Measurements from ENCODE around the gene BRICD5.
"Not testable (repeated sequence)": the region's sequence is repeated elsewhere in the genome, so short reads cannot be mapped to it uniquely, and the experiment has no call there.

The BRICD5 gene

DNA sequence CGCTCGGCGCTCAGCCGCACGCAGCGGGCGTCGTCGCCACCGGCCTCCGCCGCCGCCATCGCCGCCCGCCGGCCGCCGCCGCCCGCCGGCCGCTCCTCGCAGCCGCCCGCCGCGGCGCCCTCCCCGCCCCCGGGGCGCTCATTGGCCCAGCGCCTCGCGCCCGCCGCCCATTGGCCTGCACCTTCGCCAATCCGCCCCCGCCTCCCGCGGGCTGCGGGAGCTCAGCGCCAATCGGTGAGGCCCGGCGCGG lies 4.0 kb upstream of the BRICD5 start, which contains the start of gene PGP:
Gene PGP (minus strand): TSS at position 122 of the 250 bp plus-strand sequence. CDS start 63 bp downstream, at position 59.
- DNase-seq, result no peak

DNA sequence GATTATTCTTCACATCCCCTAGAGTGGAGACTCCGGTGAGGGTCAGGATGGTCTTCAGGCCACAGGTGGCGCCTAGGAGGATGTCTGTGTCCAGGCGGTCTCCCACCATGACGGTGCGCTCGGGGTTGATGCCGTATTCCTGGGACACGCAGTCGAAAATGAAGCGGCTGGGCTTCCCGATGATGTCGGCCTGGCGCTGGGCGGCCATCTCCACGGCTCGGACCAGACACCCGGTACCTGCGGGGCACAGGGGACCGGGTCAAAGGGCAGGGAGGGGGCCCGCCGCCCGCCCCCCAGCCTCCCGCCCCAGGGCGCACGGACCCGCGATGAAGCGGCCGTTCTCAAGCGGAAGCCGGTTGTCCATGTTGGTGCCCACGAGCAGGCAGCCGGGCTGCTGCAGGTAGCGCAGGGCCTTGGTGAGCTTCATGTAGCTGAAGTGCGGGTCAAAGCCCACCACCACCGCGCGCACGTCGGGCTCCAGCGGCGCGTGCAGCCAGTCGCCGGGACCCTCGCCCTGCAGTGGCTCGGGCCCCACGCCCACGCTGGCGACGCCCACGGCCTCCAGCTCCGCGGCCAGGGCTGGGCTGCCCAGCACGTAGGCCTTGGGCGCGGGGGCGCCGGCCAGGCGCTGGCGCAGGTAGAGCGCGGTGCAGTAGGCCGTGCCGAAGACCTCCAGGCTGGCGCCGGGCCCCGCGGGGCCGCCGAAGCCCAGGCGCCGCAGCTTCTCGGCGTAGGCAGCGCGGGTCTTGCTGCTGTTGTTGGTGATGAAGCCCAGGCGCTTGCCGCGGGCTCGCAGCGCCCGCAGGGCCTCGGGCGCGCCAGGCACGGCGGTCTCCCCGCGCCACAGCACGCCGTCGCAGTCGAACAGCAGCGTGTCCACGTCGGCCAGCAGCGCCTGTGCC lies 3.4 kb upstream of the BRICD5 start:
- no peak for DNase-seq

DNA sequence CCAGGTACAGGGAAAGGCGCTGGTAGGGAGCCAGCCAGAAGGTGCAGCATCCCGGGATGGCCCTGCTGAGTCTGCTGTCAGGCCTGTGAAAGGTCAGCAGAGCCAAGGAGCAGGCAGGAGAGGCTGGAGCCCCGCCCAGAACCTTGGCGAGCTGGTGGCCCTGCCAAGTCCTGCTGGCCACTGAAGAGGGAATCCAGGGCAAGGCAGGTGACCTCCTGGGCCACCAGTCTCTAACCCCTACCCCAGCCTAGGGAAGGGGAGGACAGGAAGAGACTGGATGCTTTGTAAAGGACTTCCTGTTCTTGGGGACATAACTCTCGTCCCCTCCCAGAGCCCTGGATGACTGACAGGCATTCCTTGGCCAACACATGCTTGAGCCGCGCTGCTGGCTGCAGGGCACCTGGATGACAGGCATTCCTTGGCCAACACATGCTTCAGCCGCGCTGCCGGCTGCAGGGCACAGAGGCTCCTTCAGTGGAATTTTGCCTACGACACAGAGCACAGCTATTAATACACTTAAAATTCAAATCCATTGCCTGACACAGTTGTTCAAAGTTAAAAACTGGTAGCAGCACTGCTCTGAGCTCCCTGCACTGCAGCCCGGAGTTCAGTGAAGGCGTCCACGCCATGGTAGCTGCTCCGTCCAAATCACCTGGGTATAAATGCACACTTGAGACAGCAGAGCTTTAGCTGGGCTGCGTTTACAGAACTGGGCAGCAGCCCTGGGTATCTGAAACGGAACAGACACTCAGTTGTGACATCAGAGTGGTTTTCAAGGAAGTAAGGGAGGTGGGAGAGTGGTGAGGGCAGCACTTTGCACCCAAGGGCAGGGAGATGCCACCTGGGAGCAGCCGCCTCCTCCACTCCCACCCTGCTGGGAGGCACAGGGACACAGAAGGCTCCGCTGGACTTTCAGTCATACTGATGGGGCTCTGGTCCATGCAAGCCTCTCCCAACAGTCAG lies 2.0 kb upstream of the BRICD5 start:
- no peak for DNase-seq

DNA sequence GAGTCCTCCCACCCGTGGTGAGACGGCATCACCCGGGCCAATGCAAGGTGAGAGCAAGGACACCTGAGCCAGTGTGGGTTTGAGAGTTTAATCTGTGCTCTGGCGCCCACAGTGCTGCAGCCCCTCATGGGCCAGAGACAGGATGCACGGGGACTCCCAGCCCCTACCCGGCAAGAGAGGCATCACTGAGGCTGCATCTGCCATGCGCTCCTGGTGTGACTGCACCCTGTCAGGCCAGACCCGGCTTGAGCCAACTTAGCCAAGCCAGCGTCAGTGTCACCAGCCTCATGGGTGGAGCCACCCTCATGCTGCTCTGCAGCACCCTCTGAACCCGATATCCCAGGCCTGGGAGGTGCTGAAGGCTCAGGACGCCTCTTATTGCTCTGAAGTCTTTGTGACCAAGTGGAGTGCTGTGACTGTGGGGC lies 1.3 kb upstream of the BRICD5 start:
- no peak for DNase-seq

GRCh38 chr16:2210009-2210332 lies 692 bp downstream of the BRICD5 start:
- no peak for DNase-seq

GRCh38 chr16:2209258-2210008 lies 1.2 kb downstream of the BRICD5 start:
- no peak for DNase-seq

- DNase-seq, result no peak
Measured at GRCh38 chr16:2208772-2209171, 1.9 kb downstream of the BRICD5 start.

DNA sequence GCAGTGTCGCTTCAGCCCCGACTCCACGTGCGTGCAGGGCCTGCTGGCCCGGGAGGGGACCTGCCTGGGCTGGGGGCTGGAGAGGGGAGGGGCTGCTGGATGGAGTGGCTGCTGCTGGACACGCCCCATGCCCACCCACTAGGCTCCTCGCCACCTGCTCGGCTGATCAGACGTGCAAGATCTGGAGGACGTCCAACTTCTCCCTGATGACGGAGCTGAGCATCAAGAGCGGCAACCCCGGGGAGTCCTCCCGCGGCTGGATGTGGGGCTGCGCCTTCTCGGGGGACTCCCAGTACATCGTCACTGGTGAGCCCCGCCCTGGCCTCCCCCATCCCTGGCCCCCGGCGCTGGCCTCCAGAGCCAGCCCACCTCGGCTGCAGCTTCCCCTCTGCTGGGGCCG lies 2.4 kb downstream of the BRICD5 start:
- no peak for DNase-seq

DNA sequence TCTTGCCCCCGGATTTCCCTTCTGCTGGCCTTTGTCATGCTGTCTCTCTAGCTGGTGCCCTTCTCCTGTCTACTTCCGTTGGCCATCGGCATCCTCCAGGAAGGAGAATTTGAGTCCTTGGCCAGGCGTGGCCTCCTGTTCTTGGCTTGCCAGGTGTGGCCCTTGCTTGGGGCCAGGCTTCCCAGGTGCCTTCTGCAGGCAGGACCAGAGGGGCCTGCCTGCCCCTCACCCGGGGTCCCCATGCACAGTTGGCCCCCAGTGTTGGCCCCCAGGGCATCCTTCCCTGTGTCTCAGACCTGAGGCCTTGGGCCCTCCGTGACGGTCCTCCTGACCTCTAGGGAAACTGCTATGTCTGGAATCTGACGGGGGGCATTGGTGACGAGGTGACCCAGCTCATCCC lies 2.8 kb downstream of the BRICD5 start:
- no peak for DNase-seq

DNA sequence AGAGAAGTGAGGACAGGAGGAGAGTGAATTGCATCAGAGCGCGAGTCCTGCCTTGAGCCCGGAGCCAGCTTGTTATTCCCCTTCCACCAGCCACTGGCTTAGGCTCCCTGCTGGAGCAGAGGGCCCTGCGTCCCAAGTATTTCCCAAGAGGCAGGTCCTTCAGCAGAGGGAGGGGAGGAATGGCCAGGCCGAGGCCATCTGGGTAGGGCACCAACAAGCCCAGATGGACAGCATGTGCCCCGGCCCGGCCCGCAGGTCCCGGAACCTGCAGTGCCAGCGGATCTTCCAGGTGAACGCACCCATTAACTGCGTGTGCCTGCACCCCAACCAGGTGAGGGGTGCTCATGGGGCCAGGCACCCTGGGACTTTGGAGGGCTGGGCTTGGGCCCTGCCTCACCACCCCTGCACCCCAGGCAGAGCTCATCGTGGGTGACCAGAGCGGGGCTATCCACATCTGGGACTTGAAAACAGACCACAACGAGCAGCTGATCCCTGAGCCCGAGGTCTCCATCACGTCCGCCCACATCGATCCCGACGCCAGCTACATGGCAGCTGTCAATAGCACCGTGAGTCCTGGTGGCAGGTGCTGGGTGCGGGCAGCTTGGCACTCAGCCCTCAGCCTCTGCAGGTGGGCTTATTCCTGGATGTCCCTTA lies 3.8 kb downstream of the BRICD5 start:
- no peak for DNase-seq

- DNase-seq, result no peak
Measured at GRCh38 chr16:2206420-2206779, 4.3 kb downstream of the BRICD5 start.

DNA sequence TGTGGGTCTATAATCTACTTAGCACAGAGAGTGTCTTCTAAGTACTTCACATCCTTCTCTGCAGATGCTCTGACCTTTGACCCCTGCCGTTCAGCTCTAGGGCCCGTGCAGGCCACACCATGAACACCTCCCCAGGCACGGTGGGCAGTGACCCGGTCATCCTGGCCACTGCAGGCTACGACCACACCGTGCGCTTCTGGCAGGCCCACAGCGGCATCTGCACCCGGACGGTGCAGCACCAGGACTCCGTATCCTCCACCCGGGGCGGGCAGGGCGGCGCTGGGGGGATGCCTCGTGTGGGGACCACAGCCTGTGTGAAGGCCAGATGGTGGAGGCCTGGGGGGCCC lies 4.7 kb downstream of the BRICD5 start:
- DNase-seq, result no peak

DNA sequence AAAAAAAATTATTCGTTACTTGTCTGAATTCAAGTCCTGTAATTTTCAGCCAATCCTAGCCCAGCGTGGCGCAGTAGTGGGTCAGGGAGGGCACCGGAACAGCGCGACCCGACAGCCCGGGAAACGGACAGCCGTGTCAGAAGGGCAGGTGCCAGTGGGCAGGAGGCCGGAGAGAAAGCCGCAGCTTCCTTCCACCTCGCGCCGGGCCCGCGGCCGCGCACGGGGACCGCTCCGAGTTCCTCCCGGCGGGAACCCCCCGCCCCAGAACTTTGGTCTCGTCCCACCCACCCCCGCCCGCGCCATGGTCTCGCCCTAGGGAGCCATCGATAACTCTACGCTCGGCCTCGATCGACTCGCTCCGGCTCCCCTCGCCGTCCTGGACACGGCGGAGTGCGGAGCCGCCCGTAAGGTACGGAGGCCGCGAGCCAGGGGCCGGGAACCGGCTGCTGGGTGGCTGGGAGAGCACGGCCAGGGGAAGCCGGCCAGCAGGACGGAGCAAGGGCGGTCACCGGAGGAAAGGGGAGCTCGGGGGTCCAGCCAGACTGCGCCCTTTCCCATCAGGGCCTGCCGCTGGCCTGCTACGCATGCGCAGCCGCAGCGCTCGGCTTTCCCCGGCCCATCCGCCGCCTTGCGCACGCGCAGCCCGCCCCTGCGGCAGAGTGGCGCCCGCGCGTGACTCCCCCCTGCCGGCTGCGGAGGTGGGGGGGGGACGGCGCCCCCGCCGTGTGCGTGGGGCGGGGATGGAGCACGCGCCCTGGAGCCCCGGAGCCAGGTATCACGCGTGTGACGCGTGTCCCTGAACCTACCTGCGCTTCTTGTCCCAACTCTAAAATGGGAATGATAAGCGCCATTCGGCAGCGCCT lies 5.3 kb downstream of the BRICD5 start, which contains the start of gene MLST8:
Gene MLST8 (plus strand): TSS at position 351 of the 863 bp plus-strand sequence. CDS start 632 bp downstream, outside the sequence.
- DNase-seq, result peak; percentile 90

DNA sequence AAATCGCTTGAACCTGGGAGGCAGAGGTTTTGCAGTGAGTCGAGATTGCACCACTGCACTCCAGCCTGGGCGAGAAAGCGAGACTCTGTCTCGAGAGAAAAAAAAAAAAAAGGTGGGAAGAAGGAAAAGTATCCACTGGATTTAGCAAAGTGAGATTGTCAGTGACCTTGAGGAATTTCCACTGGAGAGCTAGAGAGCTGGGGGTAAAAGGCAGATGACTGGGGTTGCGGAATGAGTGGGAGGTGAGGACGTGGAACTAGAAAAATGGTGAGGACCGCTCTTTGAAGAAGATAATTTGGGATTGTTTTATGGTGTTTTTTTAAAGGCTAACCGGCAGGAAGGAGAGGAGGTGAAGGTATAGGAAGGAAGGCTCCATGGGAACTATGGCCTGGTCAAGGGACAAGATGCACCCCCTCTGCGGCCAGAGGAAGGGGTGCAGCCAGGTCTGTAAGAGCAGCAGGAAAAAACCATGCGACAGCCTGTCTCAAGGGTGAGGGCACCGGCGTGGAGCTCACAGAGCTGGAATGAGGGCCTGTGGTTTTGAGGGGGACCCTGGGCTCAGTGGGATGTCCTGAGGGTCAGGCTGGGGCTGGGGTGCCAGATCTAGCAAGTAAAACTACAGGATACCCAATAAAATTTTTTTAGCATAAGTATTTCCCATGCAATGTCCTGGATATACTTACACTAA lies 6.1 kb downstream of the BRICD5 start:
- DNase-seq, result no peak

DNA sequence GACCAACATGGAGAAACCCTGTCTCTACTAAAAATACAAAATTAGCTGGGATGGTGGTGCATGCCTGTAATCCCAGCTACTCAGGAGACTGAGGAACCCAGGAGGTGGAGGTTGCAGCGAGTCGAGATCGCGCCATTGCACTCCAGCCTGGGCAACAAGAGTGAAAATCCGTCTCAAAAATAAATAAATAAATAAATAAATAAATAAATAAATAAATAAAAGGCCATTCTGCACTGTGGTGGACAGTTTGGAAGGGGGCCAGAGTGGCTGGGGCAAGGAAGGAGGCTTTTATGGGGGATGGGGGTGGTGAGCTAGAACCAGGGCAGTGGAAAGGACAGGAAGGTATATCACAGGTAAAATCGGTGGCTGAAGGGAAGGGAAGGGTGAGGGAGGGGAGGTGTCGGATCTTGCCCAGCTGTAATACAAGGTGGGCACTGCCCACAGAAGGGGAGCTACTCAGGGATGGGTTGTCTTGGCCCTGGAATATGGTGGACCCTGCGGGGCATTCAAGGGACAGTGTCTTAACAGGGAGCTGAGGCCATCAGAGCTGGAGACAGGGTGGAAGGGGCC lies 7.5 kb downstream of the BRICD5 start:
- not testable (repeated sequence) for DNase-seq

DNA sequence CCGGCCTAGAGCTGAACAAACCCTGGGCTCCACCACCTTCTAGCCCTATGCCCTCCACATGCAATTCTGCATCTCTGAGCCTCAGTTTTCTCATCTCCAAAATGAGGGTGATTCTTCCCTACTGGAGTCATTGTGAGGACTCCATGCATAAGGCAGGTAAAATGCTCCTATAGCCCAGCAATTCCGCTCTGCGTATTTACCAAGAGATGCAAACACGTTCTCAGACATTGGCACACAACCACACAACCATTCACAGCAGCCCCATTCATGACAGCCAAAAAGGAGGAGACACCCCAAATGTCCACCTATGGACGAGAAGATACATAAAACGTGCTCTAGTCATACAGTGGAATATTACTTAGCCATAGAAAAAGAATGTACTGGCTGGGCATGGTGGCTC lies 10.3 kb downstream of the BRICD5 start:
- no peak for DNase-seq

GRCh38 chr16:2199621-2200139 lies 11.0 kb downstream of the BRICD5 start:
- no peak for DNase-seq

GRCh38 chr16:2199095-2199494 lies 11.6 kb downstream of the BRICD5 start:
- DNase-seq, result no peak

- no peak for DNase-seq
Measured at GRCh38 chr16:2198283-2198682, 12.4 kb downstream of the BRICD5 start.

DNA sequence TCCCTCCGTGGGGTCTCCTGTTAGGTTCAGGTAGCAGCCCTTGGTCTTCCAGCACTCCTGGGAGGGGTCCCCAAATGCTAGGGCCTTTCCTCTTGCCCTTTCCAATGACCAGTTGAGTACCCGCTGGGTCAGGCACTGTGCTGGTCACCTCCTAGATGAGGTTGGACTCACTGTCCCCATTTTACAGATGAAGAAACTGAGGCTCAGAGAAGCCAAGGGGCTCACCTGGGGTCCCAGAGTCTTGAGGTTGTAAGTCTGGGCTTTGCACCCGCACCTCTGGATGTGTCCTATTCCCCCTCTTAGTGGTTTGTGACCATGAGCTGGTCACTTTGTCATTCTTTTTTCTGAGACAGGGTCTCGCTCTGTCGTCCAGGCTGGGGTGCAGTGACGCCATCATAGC lies 12.9 kb downstream of the BRICD5 start:
- no peak for DNase-seq
